NCI-H2227 (cell line): ENCODE measurements around the gene NME4.

Experiments used
- DNase-seq: peaks from one replicate; lab custom pipeline; 2025; ENCODE audit not compliant: unreplicated experiment; lab: John Stamatoyannopoulos, UW

NME4 gene

DNA sequence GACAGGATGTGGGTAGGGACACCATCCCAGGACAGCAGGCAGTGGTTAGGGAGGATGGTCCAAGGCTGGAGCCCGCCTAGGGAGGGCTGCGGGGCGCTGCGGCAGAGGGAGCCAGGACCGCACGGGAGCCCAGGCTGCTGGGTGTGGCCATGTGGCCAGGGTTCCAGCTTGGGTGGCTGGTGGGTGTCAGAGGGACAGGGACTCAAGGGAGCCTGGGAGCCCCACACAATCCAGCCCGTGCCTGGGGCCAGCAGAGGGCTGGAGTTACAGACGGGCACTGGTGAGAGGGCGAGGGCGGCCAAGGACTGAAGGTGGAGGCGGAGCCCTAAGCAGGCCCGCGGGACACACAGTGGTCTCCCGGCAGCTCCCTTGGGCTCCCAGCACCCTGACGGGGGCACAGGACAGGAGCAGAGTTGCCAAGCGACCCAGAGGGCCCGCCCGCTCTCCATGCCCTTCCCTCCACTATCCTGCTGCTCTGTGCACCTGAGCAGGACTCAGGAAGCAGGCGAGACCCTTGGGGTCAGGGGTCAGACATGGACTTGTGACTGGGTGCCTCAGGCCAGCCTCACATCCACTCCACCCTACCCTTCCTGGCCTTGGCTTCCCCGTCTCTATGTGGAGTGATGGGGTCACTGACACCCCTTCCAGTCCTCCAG lies 33.8 kb upstream of the NME4 start:
- no peak for DNase-seq

- peak; percentile 36 for DNase-seq
Measured at GRCh38 chr16:363766-364490, 33.1 kb upstream of the NME4 start.

DNA sequence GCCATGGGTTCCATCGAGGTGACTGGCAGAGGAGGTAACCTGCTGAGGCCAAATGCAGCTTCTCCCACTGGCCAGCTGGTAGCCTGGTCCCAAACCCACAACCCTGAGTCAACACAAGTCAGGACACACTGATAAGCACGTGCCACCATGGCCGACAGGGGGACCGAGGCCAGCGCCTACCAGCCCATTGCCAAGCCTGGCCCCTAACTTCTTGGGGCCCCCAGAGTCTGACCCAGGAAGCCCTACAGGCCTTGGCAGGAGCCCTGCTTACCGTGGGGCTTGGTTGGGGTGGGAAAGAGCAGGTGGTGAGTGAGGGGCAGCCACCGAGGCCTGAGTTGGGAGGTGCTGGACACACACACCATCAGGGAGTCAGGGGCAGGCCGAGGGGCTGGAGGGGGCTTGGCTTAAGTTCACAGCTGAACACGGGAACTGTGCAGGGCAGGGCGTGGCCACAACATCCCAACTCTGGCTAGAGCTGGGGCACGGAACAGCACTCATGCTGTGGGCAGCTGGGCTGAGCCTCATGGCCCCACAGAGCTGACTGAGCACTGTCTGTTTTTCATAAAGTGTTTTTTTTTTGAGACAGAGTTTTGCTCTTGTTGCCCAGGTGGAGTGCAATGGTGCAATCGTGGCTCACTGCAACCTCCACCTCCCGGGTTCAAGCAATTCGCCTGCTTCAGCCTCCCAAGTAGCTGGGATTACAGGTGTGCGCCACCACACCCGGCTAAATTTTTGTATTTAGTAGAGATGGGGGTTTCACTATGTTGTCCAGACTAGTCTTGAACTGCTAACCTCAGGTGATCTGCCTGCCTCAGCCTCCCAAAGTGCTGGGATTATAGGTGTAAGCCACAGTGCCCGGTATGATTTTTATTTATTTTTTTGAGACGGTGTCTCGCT lies 32.2 kb upstream of the NME4 start:
- DNase-seq, result no peak

DNA sequence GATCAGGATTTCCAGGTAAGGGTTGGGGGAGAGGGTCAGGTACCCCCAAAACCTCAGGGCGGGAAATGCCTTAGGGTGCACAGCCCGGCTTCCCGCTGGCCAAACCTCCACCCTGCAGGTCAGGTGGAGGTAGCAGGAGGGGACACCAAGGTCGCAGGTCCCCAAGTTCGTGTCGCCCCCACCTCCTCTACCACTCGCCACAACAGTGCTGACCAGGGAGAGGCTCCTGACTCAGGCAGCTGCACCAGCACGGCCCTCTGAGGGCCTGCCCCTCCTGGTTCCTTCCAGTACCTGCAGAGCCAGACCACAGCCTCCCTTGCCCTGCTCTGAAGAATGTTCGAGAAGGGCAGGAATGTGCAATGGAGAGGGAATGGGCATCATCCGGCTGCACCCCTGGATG lies 30.5 kb upstream of the NME4 start:
- no peak for DNase-seq

DNA sequence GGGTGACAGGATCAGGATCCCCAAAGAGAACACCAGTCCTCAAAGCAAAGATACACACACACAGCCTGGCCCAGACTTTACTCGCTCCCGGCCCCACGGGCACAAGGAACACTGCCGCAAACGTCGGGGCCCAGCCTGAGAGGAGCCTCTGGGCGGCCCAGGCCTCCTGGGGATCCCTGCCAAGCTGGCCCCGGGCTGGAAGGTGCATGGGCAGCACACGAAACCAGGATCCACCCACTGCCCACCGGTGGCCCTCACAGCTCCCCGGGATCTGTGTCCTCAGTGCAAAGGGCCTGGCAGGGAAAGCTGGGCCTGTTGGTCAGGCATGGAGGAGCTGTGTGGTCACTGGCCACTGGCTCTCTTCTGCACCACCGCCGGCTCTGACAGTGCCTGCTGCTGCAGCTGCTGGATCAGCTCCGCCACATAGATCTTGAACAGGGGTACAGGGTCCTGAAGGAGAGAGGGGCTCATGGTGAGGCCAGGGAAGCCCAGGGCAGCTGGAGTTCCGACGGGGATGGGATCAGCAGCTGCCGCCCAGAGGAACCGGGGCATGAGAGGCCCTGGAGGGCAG lies 29.6 kb upstream of the NME4 start:
- no peak for DNase-seq

GRCh38 chr16:368388-369158 lies 28.4 kb upstream of the NME4 start:
- DNase-seq, result no peak

GRCh38 chr16:369275-369865 lies 27.6 kb upstream of the NME4 start:
- no peak for DNase-seq

- DNase-seq, result peak; percentile 43
Measured at GRCh38 chr16:369866-370436, 27.0 kb upstream of the NME4 start.

DNA sequence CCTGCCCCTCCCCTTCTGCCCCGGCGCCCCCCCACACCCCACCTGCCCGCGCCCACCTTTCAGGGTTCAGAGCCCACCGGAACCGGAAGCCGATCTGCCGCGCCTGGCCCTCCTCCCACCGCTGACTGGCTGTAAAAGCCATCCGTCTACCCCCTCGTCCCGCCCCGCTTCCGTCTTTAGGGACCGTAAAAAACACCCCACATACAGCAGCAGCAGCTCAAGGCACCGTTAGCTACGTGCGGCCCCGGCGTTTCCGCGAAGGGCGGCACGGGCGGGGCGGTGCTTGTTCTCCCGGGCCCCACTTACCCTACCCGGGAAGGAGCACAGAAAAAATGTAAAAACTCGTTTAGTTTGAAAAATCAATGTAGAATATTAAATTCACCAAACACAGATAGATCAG lies 26.6 kb upstream of the NME4 start, which contains the start of gene MRPL28:
TSS of gene MRPL28 (minus strand) at position 96 of the 400 bp plus-strand sequence. CDS start 320 bp downstream, outside the sequence.
- DNase-seq, result peak; percentile 97

- DNase-seq, result peak; percentile 35
Measured at GRCh38 chr16:370979-371514, 26.0 kb upstream of the NME4 start.

DNA sequence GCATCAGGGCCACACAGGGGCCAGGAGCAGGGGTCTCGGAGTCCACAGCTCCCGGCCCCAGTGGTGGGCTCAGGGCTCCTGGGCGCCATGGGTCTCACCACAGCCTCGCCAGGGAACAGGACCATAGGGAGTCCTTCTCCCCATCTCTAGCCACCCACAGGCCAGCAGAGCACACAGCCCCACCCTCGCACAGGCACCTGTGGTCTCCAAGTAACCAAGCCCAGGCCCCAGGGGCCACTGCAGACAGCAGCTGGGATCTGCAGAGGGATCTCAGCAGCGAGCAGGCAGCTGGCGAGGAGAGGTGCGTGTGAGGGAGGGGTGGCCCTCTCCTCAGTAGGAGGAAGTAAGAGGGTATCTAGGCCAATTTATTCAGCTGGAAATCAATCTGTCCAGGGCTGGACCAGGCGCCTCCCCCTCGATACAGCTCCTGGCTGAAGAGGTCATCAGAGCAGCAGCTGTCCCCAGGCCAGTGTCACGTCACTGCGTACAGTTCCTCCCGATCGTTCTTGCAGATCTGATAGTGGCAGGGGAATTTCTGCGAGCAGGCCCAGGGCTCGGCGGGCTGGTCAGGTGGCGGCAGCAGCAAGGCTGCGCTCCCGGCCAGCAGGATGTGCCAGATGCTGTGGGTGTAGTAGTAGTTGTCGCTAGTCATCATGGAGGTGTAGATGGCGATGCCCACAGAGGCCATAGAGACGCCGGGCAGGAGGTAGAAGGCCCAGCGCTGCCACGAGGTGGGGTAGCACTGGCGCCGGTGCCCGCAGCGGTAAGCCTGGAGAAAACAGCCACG lies 25.3 kb upstream of the NME4 start:
- DNase-seq, result no peak

DNA sequence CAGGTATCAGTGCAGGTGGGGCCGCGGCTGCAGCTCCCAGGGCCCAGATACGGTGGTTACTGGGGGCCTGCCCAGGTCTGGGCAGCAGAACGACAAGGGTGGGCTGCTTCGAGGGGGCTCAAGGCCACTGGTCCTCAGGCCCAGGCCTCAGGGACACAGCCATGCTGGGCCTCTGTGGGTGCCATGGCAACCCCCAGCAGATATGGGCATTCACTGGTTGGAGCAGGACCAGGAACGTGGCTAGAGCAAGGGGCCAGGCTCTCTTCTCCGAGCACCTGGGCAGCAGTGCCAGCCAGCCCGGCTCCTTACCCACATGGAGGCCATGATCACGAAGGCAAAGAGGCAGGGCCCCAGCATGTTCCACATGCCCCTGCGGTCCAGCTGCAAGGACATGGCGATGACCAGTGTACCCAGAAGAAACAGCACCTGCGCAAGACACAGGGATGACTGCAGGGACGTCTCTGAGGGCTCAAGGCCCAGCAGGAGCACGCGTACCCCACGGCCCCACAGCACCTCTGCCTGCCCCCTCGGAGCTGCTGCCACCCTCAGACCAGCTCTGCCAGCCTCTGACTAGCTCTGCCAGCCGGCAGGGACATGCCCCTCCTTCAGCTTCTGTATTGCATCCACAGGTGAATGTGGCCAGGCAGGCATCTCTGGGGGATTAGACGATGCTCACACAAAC lies 24.6 kb upstream of the NME4 start:
- no peak for DNase-seq

DNA sequence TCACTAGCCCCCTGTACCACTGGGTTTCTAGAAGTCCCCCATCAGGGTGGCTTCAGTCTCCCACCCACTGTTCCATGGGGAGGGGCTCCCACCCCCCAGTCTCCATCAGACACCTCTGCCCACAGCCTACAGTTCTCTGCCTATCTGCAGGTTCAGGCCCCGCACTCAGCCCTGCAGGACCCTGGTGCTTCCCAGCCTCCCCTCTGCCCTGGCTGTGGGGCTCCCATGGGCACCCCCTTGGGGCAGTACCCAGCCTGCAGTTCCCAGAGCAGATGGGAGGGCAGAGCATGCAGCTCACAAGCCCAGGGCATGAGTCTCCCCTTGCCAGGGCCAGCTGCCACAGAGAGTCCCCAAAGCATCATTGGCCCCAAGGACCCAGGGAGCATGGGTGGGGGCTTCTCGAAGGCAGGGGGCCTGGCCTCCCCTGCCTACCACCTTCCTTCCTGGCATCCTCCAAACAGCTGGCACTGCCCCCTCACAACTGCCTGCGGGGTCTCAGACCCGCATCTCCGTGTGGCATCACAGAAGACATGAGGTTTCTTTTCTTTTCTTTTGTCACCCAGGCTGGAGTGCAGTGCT lies 23.9 kb upstream of the NME4 start:
- DNase-seq, result no peak

DNA sequence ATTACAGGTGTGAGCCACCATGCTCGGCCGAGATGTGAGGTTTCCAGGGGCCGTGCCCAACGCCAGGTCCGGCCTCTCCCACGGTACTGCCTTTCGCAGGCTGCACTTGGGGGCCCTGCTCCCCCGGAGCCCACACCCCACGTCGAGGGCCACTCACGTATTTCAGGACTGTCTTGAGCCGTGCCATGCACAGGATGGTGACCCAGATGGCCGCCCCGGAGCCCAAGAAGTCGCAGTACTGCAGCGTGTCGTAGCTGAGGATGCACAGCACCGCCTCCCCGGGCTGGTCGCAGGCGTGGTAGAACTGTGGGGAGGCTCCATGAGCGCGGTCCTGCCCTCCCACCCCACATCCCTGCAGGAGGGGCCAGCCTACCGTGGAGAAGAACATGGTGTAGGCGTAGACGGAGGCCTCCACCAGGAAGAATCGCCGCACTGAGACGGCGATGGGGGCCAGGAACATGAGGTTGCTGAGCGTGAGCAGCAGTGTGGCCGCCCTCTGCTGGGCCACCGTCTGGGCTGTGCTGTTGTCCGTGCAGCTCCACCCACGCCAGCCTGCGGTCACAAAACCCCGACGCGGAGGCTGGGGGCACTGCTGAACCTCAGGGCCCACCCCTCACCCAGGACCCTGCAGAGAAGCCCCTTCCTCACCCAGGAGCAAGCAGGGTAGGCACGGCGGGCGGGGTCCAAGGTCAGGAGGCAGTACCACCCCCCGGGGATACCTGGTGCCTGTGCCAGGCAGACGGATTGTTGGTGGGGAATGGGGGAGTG lies 23.0 kb upstream of the NME4 start:
- DNase-seq, result no peak

DNA sequence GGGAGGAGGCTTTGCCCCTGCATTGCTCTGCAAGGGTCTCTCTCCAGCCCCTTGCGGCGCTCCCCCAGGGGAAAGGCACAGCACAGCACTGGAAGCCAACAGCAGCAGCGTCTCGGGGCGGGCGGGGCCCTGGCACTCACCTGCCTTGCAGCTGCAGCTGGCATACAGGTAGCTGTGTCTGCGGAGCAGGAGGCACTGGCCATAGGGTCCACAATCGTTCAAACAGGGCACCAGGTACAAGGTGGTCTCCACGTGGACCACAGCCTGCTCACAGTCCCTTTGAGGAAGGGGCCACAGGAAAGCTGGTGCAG lies 22.4 kb upstream of the NME4 start:
- DNase-seq, result no peak

DNA sequence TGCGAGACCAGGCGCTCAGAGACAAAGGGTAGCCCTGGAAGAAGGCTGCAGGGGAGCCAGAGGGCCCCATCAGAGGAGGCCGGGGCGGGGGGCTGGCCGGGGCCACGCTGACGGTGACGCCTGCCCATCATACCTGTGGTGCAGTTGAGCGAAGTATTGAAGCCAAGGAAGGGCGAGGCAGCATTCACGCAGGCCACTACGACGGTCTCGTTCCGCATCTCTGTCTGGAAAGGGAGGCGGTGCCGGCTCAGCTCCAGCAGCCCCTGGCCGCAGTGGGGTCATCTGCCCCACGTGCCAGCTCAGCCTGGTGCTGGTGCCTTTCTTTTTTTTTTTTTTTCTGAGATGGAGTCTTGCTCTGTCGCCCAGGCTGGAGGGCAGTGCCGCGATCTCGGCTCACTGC lies 21.8 kb upstream of the NME4 start:
- DNase-seq, result no peak
